Measurements from ENCODE around the gene TCF12. TPM values are rescaled to one million over a fixed set of nuclear protein-coding genes. Genes with fewer than 3 reads are reported as not detected.

The TCF12 gene
- polyA plus RNA-seq, 3 donors from 2014 or later = 34.7 to 79.4 (median 57.6) TPM

- no peaks in the 10 kb centered on the region for H3K9me3 Mint-ChIP-seq
- H3K4me1 Mint-ChIP-seq = peaks cover 9 to 20% of the 10 kb centered on the region in 2 donors
- H3K27me3 Mint-ChIP-seq (ENCODE audit: low read depth in 3 of 3) = peaks cover 0 to 5% (median under 1%) of the 10 kb centered on the region in 3 donors
- H3K4me3 Mint-ChIP-seq = no peak overlapping the region
- DNase-seq = no peak
- H3K36me3 Mint-ChIP-seq = peaks cover 0 to 10% (median 0%) of the 10 kb centered on the region in 3 donors
- H3K27ac Mint-ChIP-seq = no peak overlapping the region
Measured at GRCh38 chr15:57298204-57298603, 379.8 kb downstream of the TCF12 start.

DNA sequence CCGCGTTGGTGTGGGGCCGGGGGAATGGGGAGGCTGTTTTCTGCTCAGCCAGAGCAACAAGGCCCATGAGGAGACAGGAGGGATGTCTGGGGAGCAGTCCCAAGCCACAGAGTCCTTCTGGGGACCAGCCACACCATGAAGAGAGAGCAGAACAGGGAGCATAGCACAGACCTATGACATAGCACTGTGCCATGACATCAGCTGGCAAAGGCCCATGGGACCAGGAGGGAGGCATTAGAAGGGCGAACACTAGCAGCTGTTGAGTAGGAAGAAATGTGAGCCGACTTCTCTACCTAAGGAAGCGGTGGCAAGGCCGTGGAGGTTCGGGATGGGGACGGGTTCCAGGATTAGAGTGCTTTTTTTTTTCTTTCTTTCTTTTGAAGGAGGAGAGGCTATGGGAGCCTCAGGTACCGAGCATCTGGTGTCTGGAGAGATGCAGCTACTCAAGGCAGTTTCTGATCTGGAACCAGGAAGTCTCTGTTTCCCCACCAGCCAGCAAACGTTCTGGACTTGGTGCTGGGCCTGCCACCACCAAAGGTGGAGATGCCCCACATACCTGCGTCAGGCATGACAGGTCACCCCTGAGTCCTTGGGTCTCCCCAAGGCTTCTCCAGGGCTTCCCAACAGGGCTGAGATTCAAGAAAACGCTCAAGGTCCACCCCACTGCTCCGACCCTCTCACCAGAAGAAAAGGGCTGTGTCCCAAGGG is 380.6 kb downstream of the TCF12 start:
- peaks cover 0 to 3% (median 0%) of the 10 kb centered on the region in 3 donors for H3K36me3 Mint-ChIP-seq
- no peak for DNase-seq
- peak overlapping the region in 1 of 6 donors; percentile 9 for H3K27ac Mint-ChIP-seq
- peaks cover 9 to 20% of the 10 kb centered on the region in 2 donors for H3K4me1 Mint-ChIP-seq
- H3K9me3 Mint-ChIP-seq = no peaks in the 10 kb centered on the region
- peaks cover 0 to 5% (median 2%) of the 10 kb centered on the region in 3 donors for H3K27me3 Mint-ChIP-seq (ENCODE audit: low read depth in 3 of 3)
- no peak overlapping the region for H3K4me3 Mint-ChIP-seq

DNA sequence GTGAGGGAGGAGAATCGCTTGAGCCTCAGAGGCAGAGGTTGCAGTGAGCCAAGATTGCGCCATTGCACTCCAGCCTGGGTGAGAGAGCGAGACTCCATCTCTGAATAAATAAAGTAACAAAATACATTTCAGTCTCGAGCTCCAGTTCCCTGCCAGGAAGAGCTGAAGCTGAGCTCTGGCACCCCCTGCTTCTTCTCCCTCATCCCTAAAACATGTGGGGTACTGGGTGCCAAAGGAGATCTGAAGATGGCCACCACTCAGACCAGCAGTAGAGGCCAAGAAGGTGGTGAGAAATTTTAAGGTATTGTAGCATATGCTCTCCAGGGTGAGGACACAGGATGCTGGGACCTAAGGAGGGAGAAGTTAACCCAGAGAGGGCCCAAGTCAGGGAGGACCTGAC is 382.9 kb downstream of the TCF12 start:
- H3K36me3 Mint-ChIP-seq = no peaks in the 10 kb centered on the region

GRCh38 chr15:57302640-57303257 is 384.3 kb downstream of the TCF12 start:
- Mint-ChIP-seq H3K27ac (no peak overlapping the region), H3K4me1 (peaks cover 12 to 26% of the 10 kb centered on the region in 2 donors), H3K27me3 (ENCODE audit: low read depth in 3 of 3) (peaks cover 0 to 8% (median 8%) of the 10 kb centered on the region in 3 donors), H3K4me3 (peak overlapping the region in 1 of 5 donors; percentile 9), H3K36me3 (no peaks in the 10 kb centered on the region), H3K9me3 (no peaks in the 10 kb centered on the region)
- no peak for DNase-seq

More for the DNA sequence above, 382.9 kb downstream of the TCF12 start:
- Mint-ChIP-seq H3K27me3 (ENCODE audit: low read depth in 3 of 3) (peaks cover 0 to 8% (median 7%) of the 10 kb centered on the region in 3 donors), H3K4me3 (no peak overlapping the region), H3K9me3 (no peaks in the 10 kb centered on the region), H3K27ac (no peak overlapping the region), H3K4me1 (peaks cover 12 to 25% of the 10 kb centered on the region in 2 donors)
- DNase-seq = no peak

- no peaks in the 10 kb centered on the region for H3K9me3 Mint-ChIP-seq
- peak overlapping the region in 2 of 5 donors; percentile 6 to 25 for H3K4me3 Mint-ChIP-seq
- peaks cover 0 to 8% (median 8%) of the 10 kb centered on the region in 3 donors for H3K27me3 Mint-ChIP-seq (ENCODE audit: low read depth in 3 of 3)
- H3K27ac Mint-ChIP-seq = no peak overlapping the region
- H3K4me1 Mint-ChIP-seq = peaks cover 6 to 8% of the 10 kb centered on the region in 2 donors
- H3K36me3 Mint-ChIP-seq = no peaks in the 10 kb centered on the region
- DNase-seq = no peak
Measured at GRCh38 chr15:57305009-57305408, 386.6 kb downstream of the TCF12 start.

GRCh38 chr15:57306161-57306943 is 387.9 kb downstream of the TCF12 start:
- Mint-ChIP-seq H3K4me3 (peak overlapping the region; percentile 44 to 65 (median 63)), H3K27ac (no peak overlapping the region), H3K4me1 (peaks cover 3 to 6% of the 10 kb centered on the region in 2 donors), H3K36me3 (no peaks in the 10 kb centered on the region), H3K9me3 (no peaks in the 10 kb centered on the region), H3K27me3 (ENCODE audit: low read depth in 3 of 3) (peaks cover 0 to 8% (median 8%) of the 10 kb centered on the region in 3 donors)
- peak; percentile 66 to 73 (median 72) for DNase-seq

DNA sequence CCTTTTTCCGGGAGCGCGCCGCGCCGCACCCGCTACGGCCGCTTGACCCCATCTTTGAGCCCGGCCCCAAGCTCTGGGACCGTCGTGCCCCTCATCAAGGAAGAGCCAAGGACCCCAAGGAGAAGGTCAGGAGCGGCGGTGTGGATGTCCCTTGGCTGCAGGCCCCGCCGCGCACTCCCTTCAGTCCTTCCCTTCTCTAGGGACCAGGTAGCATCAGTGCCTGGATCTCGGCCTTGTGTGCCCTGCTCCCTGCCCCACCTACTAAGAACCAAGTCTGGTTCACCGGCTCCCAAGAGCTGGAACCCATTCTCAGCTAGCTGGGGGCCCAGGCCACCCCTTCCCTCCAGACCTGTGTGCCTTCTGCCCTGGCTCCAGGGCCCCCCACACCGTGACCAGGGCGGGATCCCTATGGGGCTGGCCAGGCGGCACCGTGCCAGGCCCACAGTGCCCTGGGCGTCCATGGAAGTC is 388.5 kb downstream of the TCF12 start:
- Mint-ChIP-seq H3K4me3 (peak overlapping the region in 4 of 5 donors; percentile 9 to 65 (median 64)), H3K4me1 (peaks cover 3 to 6% of the 10 kb centered on the region in 2 donors), H3K36me3 (no peaks in the 10 kb centered on the region), H3K9me3 (no peaks in the 10 kb centered on the region), H3K27me3 (ENCODE audit: low read depth in 3 of 3) (peaks cover 0 to 10% (median 8%) of the 10 kb centered on the region in 3 donors), H3K27ac (no peak overlapping the region)
- DNase-seq = no peak

DNA sequence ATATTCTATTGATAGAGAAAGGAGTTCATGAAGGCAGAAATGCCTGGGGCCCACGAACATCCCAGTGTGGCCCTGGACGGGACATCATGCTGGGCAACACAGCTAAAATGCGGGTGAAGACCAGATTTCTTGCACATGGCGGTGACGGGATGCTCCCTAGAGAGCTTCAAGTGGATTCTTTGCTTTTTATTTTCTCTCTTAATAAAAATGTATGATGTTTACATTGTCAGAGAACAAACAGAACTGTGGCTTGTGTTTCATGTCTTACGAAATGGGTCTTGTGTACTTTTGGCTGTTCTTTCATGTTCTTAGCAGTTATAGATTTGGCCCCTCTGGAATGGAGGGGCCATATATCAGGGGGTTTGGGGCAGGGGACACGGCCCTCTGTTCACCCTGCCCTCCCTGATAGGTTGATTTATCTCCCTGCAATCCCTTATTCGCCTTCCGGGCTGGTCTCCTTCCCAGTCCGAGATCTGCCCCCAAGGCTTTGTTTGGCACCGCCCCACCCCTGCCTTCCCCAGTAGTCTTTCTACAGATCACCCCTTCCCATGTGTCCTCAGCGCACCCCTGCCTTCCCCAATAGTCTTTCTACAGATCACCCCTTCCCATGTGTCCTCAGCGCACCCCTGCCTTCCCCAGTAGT is 389.2 kb downstream of the TCF12 start:
- peaks cover 3 to 6% of the 10 kb centered on the region in 2 donors for H3K4me1 Mint-ChIP-seq
- H3K27me3 Mint-ChIP-seq (ENCODE audit: low read depth in 3 of 3) = peaks cover 0 to 10% (median 8%) of the 10 kb centered on the region in 3 donors
- H3K9me3 Mint-ChIP-seq = no peaks in the 10 kb centered on the region
- no peak for DNase-seq
- H3K27ac Mint-ChIP-seq = no peak overlapping the region
- no peaks in the 10 kb centered on the region for H3K36me3 Mint-ChIP-seq
- peak overlapping the region in 1 of 5 donors; percentile 12 for H3K4me3 Mint-ChIP-seq

DNA sequence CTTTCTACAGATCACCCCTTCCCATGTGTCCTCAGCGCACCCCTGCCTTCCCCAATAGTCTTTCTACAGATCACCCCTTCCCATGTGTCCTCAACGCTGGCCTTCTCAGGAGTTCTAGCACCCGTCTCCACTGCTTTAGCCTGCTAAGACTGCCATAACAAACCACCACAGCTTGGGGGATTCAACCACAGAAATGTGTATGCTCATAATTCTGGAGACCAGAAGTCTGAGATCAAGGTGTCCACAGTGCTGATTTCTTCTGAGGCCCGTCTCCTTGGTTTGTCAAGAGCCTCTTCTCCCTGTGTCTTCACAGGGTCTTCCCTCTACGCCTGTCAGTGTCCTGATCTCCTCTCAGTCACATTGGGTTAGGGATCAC is 389.7 kb downstream of the TCF12 start:
- Mint-ChIP-seq H3K4me1 (peaks cover 3 to 6% of the 10 kb centered on the region in 2 donors), H3K36me3 (no peaks in the 10 kb centered on the region), H3K9me3 (no peaks in the 10 kb centered on the region), H3K27ac (no peak overlapping the region), H3K27me3 (ENCODE audit: low read depth in 3 of 3) (peaks cover 0 to 10% (median 5%) of the 10 kb centered on the region in 3 donors), H3K4me3 (no peak overlapping the region)
- DNase-seq = no peak

- H3K9me3 Mint-ChIP-seq = no peaks in the 10 kb centered on the region
Measured at GRCh38 chr15:57309856-57310760, 391.7 kb downstream of the TCF12 start.

GRCh38 chr15:57310876-57311275 is 392.4 kb downstream of the TCF12 start:
- H3K4me1 Mint-ChIP-seq = peaks cover 3 to 5% of the 10 kb centered on the region in 2 donors
- DNase-seq = no peak
- no peak overlapping the region for H3K4me3 Mint-ChIP-seq
- no peaks in the 10 kb centered on the region for H3K9me3 Mint-ChIP-seq
- no peak overlapping the region for H3K27ac Mint-ChIP-seq
- H3K36me3 Mint-ChIP-seq = no peaks in the 10 kb centered on the region
- peaks cover 0 to 7% (median 5%) of the 10 kb centered on the region in 3 donors for H3K27me3 Mint-ChIP-seq (ENCODE audit: low read depth in 3 of 3)

More at GRCh38 chr15:57309856-57310760, 391.7 kb downstream of the TCF12 start:
- Mint-ChIP-seq H3K27ac (no peak overlapping the region), H3K36me3 (no peaks in the 10 kb centered on the region), H3K4me3 (no peak overlapping the region), H3K4me1 (peaks cover 3 to 6% of the 10 kb centered on the region in 2 donors), H3K27me3 (ENCODE audit: low read depth in 3 of 3) (peaks cover 0 to 11% (median 6%) of the 10 kb centered on the region in 3 donors)
- DNase-seq = no peak

- H3K4me1 Mint-ChIP-seq = no peaks in the 10 kb centered on the region
- H3K27ac Mint-ChIP-seq = no peak overlapping the region
Measured at GRCh38 chr15:57312006-57312317, 393.5 kb downstream of the TCF12 start.

More at GRCh38 chr15:57312006-57312317, 393.5 kb downstream of the TCF12 start:
- Mint-ChIP-seq H3K36me3 (no peaks in the 10 kb centered on the region), H3K9me3 (no peaks in the 10 kb centered on the region), H3K27me3 (ENCODE audit: low read depth in 3 of 3) (peaks cover 0 to 6% (median 3%) of the 10 kb centered on the region in 3 donors), H3K4me3 (no peak overlapping the region)
- DNase-seq = no peak
